SK-N-SH treated with all-trans-retinoic acid at 6 μM for 48 hours (cell line): ENCODE results near the gene TTLL8.

Experiments
- ARNTL ChIP-seq: fragments of 450-650 bp; formaldehyde crosslinking; IDR thresholded peaks from 2 replicates; pipeline ENCODE4 v1.5.0; 2020; ENCODE audit warnings: low read depth, mild to moderate bottlenecking, moderate library complexity, borderline replicate concordance
- BACH2 ChIP-seq: fragments of 250-450 bp; sonication (Bioruptor Pico); IDR thresholded peaks from 2 replicates; pipeline ENCODE4 v1.9.0; 2021; ENCODE audit warnings: mild to moderate bottlenecking, borderline replicate concordance
- ESRRG ChIP-seq: fragments of 250-450 bp; sonication (Bioruptor Pico); IDR thresholded peaks from 2 replicates; pipeline ENCODE4 v1.6.1; 2021; ENCODE audit warnings: mild to moderate bottlenecking
- GLIS3 ChIP-seq: fragments of 250-450 bp; sonication (Bioruptor Pico); IDR thresholded peaks from 2 replicates; pipeline ENCODE4 v1.5.0; 2020; ENCODE audit warnings: mild to moderate bottlenecking, moderate library complexity
- PPARA ChIP-seq: fragments of 250-450 bp; sonication (Bioruptor Pico); IDR thresholded peaks from 2 replicates; pipeline ENCODE4 v1.5.0; 2020; ENCODE audit warnings: mild to moderate bottlenecking, borderline replicate concordance
- TCF4 ChIP-seq: fragments of 250-450 bp; sonication (Bioruptor Pico); IDR thresholded peaks from 2 replicates; pipeline ENCODE4 v1.8.0; 2021; ENCODE audit warnings: mild to moderate bottlenecking, moderate library complexity, borderline replicate concordance
- ZC3H10 ChIP-seq: fragments of 250-450 bp; sonication (Bioruptor Pico); IDR thresholded peaks from 2 replicates; pipeline ENCODE4 v1.5.1; 2021; ENCODE audit warnings: mild to moderate bottlenecking, moderate library complexity
- ZNF70 ChIP-seq: fragments of 450-650 bp; formaldehyde crosslinking; IDR thresholded peaks from 2 replicates; pipeline ENCODE4 v1.5.0; 2020; ENCODE audit warnings: mild to moderate bottlenecking, moderate library complexity
- ZNF8 ChIP-seq: fragments of 450-650 bp; formaldehyde crosslinking; IDR thresholded peaks from 2 replicates; pipeline ENCODE4 v1.5.0; 2020; ENCODE audit warnings: mild to moderate bottlenecking, moderate library complexity
- TF ChIP-seq, protein P1 (sequence below): fragments of 250-450 bp; sonication (Bioruptor Pico); IDR thresholded peaks from 2 replicates; pipeline ENCODE4 v1.8.0; 2020; ENCODE audit warnings: mild to moderate bottlenecking, moderate library complexity, borderline replicate concordance
- TF ChIP-seq, protein P2 (sequence below): fragments of 250-450 bp; sonication (Bioruptor Pico); IDR thresholded peaks from 2 replicates; pipeline ENCODE4 v1.5.1; 2020; ENCODE audit warnings: low read depth, mild to moderate bottlenecking, moderate library complexity

- TF ChIP-seq ZC3H10 (CRISPR knock-in tag) (no peak), PPARA (CRISPR knock-in tag) (no peak), BACH2 (CRISPR knock-in tag) (no peak), ESRRG (CRISPR knock-in tag) (no peak), ZNF8 (CRISPR knock-in tag) (no peak), TCF4 (no peak), ZNF70 (CRISPR knock-in tag) (no peak), ARNTL (CRISPR knock-in tag) (no peak), GLIS3 (CRISPR knock-in tag) (no peak)
- TF ChIP-seq, protein P1, sequence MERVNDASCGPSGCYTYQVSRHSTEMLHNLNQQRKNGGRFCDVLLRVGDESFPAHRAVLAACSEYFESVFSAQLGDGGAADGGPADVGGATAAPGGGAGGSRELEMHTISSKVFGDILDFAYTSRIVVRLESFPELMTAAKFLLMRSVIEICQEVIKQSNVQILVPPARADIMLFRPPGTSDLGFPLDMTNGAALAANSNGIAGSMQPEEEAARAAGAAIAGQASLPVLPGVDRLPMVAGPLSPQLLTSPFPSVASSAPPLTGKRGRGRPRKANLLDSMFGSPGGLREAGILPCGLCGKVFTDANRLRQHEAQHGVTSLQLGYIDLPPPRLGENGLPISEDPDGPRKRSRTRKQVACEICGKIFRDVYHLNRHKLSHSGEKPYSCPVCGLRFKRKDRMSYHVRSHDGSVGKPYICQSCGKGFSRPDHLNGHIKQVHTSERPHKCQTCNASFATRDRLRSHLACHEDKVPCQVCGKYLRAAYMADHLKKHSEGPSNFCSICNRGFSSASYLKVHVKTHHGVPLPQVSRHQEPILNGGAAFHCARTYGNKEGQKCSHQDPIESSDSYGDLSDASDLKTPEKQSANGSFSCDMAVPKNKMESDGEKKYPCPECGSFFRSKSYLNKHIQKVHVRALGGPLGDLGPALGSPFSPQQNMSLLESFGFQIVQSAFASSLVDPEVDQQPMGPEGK, result no peak
- TF ChIP-seq, protein P2, sequence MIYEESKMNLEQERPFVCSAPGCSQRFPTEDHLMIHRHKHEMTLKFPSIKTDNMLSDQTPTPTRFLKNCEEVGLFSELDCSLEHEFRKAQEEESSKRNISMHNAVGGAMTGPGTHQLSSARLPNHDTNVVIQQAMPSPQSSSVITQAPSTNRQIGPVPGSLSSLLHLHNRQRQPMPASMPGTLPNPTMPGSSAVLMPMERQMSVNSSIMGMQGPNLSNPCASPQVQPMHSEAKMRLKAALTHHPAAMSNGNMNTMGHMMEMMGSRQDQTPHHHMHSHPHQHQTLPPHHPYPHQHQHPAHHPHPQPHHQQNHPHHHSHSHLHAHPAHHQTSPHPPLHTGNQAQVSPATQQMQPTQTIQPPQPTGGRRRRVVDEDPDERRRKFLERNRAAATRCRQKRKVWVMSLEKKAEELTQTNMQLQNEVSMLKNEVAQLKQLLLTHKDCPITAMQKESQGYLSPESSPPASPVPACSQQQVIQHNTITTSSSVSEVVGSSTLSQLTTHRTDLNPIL (CRISPR knock-in tag), result no peak
Measured at GRCh38 chr22:50053861-50054260, 4.2 kb downstream of the TTLL8 start.
